Esophagus squamous epithelium (tissue), 4 donors: ENCODE results near the gene JPT1.

Experiments
- CTCF ChIP-seq, 6 experiments: fragments of 450-650 bp in 4 of 6; fragments of 200-600 bp in 2 of 6; sonication (generic) in 2 of 6; IDR thresholded peaks; one replicate each; pipeline ENCODE4 v1.5.1; 2016 to 2019; ENCODE audit warnings: antibody characterized with exemption in 6 of 6, mild to moderate bottlenecking in 4 of 6, moderate library complexity in 4 of 6
- POLR2A ChIP-seq, 4 donors: fragments of 450-650 bp; IDR thresholded peaks; one replicate each; pipeline ENCODE4 v1.6.1; 2017; ENCODE audit warnings: antibody characterized with exemption in 4 of 4, mild to moderate bottlenecking in 4 of 4, moderate library complexity in 3 of 4

- TF ChIP-seq CTCF (IDR thresholded peaks at IDR 0.05) (no peak), POLR2A (IDR thresholded peaks at IDR 0.05) (no peak)
Measured at GRCh38 chr17:75174996-75175395, 20.7 kb upstream of the JPT1 start.
